Activated CD4-positive, alpha-beta T cell treated with anti-CD3 and anti-CD28 coated beads, Interleukin-2, amount 50 U/mL, for 16 hours (primary cell): Measurements from ENCODE around the gene FAM216A.
A peak's percentile ranks its signal among the peaks of the same experiment; 100 is the strongest.
"Not testable (repeated sequence)": the region's sequence is repeated elsewhere in the genome, so short reads cannot be mapped to it uniquely, and the experiment has no call there.

Experiments
- DNase-seq: peaks from one replicate; pipeline ENCODE4 v3.0.0-alpha.2; 2020

Gene FAM216A

GRCh38 chr12:110468214-110469048, at the start of gene FAM216A, which contains the start of gene GPN3:
Gene FAM216A (plus strand): TSS chr12:110468845. CDS start chr12:110468876, 31 bp downstream.
Gene GPN3 (minus strand): TSS chr12:110468257. CDS start chr12:110468203, 54 bp downstream.
- DNase-seq, result peak; percentile 98

DNA sequence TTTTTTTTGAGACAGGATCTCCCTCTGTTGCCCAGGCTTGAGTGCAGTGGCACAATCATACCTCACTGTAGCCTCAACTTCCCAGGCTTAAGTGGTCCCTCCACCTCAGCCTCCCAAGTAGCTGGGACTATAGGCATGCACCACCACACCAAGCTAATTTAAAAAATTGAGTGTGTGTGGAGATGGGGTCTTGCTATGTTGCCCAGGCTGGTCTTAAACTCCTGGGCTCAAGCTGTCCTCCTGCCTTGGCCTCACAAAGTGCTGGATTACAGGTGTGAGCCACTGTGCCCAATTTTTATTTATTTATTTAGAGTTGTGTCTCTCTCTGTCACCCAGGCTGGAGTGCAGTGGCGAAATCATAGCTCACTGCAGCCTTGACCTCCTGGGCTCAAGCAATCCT, 48.0 kb upstream of the FAM216A start:
- DNase-seq, result not testable (repeated sequence)

DNA sequence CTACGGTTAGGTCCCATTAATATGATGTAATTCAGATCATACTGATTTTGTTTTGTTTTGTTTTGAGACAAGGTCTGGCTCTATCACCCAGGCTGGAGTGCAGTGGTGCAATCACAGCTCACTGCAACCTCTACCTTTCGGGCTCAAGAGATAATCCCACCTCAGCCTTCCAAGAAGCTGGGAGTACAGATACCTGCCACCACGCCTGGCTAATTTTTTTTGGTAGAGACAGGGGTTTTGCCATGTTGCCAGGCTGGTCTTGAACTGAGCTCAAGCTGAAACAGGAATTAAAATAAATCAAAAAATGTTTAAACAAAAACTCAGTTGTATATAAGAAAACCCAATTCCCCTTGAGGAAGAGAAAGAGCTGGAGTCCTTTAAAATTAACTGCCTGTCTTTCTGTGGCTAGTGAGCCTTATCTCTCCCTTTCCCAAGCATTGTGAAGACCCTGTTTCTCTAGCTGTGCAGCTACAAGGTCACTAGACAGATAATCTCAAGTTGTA, 47.4 kb upstream of the FAM216A start:
- DNase-seq, result no peak

- DNase-seq, result no peak
These were observed 46.9 kb upstream of the FAM216A start for GRCh38 chr12:110421701-110422100.

- no peak for DNase-seq
These were observed 44.4 kb upstream of the FAM216A start for GRCh38 chr12:110424237-110424636.

- no peak for DNase-seq
These were observed 42.2 kb upstream of the FAM216A start for GRCh38 chr12:110426406-110426805.

- not testable (repeated sequence) for DNase-seq
These were observed 39.0 kb upstream of the FAM216A start for GRCh38 chr12:110429676-110430075.

GRCh38 chr12:110431957-110432587, 36.6 kb upstream of the FAM216A start:
- DNase-seq, result peak; percentile 45

DNA sequence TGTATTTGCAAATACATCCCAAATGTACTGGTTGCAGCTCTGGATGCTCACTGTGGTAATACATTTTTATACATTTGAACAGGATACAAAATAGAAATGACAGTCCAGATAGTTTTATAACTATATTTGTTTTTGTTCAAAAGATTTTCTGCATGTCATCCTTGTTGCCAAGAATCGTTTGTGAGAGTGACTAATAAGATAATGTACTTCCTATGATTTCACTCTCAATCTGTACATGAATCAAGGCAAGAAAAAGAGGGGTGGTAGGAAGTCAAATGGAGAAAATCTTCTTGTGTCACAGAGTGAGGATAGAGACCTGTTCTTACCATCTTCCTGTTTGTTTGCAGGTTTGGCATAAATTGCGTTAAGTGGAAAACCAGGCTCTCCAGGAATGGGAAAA, 32.4 kb upstream of the FAM216A start:
- DNase-seq, result no peak

DNA sequence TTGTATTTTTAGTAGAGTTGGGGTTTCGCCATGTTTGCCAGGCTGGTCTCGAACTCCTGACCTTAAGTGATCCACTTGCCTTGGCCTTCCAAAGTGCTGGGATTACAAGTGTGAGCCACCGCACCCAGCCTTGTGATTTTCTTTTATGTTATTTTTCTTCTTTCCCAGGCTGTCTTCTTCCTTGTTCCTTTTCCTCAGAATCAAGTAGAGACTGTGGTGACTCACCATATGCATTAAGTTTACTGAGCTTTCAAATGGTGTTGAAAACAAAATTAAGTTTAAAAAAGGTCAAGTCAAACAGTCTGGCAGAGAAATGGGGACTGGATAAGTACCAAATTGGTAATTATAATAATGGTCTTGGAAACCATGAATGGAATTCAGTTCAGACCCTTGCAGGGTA, 24.2 kb upstream of the FAM216A start:
- DNase-seq, result no peak

DNA sequence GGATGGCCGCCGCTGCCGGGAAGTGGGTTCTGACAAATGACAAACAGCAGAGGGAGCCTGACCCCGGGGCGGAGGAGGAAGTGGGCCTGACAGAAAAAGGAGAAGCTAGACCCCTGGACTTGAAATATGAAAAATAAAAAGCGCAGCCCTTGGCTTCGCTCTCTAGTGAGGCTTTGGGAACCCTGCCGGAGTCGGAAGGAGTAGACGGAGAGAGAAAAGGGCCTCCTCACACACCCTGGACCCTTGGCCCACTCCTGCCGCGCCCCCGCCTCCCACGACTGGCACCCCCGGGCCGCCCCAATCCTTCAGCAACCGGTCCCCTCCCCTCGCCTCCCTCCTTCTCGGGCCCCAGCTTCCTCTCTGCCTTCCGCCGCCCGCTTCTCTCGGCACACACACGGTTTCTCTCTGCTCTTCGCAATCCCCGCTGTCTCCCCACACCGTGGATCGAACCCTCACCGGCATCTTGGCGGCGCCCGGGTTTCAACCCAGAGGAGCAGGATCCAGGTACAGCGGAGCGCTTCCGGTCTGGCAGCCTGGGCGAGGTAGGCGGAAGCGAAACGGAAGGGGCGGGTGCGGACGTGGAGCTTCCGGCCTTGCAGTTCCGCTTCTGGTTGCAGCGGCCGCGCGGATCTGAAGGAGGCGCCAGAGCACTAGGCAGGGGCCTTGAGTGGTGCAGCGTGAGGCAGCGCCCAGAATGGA, 18.7 kb upstream of the FAM216A start, which contains the start of gene ARPC3:
ARPC3 (minus strand) TSS at position 539 of the 699 bp plus-strand sequence; CDS start at position 462, 77 bp downstream.
- DNase-seq, result peak; percentile 96

GRCh38 chr12:110451263-110451662, 17.4 kb upstream of the FAM216A start:
- no peak for DNase-seq

DNA sequence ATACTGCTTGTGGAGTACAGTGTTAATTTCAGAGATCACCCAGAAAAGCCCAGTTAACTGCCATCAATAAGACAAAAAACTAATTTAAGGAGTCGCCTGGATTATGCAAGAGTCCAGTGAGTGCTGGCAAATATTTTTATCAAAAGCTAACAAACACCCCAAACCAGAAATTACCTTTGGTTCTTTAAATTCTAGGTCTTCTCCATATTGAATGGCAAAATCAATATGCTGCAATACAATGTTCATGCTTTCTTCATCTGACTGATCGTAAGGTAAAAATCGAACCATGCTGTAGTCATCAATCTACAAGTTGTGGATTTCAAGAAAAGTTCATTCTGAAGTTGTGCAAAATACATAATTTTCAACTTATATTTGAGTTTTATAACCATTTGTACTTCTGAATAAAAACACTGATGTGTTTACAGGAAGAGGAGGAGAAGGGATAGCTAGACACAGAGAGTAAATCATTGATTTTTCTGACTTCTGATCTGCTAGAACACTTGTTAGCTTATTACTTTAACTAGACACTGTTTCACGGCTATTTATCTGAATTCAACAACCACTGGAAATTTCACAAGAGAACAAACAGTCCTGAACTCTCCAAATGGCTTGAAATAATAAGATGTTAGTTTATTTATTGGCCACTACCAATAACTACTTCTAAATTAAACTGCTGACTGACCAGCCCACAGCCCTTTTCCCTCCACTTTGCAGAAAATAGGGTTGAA, 14.9 kb upstream of the FAM216A start:
- no peak for DNase-seq

- no peak for DNase-seq
These were observed 9.9 kb upstream of the FAM216A start for GRCh38 chr12:110458756-110459155.

GRCh38 chr12:110461189-110461588, 7.5 kb upstream of the FAM216A start:
- DNase-seq, result not testable (repeated sequence)

DNA sequence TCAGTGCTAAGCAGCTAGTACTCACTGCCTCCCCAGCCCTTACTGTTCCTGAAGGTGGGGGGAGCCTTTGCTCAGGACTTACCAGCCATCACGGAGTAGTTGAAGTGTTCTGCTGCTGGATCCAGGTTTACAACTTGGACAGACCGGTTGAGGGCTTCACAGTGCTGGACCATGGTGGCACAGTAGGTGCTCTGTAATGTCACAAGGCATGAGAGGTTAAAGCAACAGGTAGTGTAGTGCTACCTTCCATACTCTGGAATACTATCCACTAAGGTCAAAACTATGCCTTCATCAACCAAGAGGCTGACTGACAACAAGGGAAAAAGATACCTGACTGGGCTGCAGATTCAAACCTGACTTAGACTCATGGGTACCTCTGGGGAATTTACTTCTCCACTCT, 3.6 kb upstream of the FAM216A start:
- no peak for DNase-seq

DNA sequence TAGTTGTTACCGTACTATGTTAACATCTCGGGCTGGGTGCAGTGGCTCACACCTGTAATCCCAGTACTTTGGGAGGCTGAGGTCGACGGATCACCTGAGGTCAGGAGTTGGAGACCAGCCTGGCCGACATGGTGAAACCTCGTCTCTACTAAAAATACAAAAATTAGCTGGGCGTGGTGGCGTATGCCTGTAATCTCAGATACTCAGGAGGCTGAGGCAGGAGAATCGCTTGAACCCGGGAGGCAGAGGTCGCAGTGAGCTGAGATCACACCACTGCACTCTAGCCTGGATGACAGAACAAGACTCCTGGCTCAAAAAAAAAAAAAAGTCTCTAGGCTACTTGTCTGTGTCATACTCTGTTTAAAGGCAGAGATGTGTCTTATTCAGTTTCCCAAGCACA, 2.9 kb upstream of the FAM216A start:
- not testable (repeated sequence) for DNase-seq

DNA sequence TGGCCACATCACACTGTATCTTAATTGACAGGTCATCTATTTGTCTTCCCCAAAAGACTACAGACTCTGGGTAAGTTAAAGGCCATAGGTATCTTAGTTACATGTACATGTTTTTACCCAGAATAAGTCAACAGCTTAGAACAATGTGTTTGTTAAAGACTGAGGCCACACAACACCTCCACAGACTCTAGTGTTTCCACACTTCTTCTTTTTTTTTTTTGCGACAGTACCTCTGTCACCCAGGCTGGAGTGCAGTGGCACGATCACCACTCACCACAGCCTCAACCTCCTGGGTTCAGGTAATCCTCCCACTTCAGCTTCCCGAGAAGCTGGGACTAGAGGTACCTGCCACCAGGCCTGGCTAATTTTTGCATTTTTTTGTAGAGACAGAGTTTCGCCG, 1.9 kb upstream of the FAM216A start:
- DNase-seq, result no peak

DNA sequence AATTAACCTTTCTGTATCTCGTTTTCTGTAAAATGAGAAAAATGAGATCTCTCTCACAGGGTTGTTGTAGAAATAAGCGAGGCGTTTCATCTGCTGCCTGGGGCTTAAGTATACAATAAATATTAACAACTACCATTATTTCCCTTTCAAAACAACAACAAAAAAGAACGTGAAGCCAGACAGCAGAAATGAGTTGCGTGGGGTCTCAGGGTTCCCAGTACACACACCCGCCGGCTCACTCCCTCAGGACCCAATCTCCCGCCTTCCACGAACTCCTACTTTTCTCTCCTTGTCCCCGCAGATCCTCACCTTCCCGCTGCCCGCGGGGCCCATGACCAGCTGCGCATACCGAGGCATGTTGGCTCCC, 815 bp upstream of the FAM216A start:
- DNase-seq, result no peak

DNA sequence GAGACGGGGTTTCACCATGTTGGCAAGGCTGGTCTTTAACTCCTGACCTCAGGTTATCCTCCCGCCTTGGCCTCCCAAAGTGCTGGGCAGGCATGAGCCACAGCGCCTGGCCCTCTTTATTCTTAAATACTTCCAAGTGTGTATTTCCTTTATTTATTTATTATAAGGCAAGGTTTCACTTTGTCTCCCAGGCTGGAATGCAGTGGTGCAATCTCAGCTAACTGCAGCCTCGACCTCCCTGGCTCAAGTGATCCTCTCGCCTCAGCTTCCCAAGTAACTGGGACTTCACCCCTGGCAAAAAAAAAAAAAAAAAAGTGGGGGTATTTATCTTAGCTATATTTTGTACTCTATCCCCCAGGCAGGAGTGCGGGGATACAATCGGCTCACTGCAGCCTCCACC, 6.8 kb downstream of the FAM216A start:
- no peak for DNase-seq

GRCh38 chr12:110498984-110499706, 30.5 kb downstream of the FAM216A start:
- DNase-seq, result no peak

DNA sequence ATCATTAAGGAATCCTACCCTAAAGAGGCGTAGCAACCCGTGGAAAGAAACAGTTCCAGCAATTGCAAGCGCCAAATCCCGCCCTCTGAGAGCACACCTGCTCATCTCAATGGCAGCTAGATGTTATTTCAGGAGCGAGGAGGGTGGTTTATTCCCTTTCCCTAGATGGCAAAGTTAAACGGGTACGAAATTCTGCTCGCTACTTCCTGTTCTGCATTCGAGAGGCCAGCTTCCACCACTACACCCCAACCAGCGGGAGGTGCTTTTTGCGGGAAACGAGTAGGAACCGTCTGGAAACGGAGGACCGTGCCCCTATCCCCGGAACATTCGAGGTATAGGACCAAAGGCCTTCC, 32.7 kb downstream of the FAM216A start:
- peak; percentile 42 for DNase-seq
